C4-2B (cell line): ENCODE measurements around the gene ADM2.

ENCODE experiments used
- ZFX ChIP-seq: fragments of 450-650 bp; IDR thresholded peaks from 2 replicates; pipeline ENCODE4 v1.6.1; 2017
- TF ChIP-seq, protein P1 (sequence below): fragments of 450-650 bp; conservative IDR thresholded peaks from 2 replicates; pipeline ENCODE4 v1.5.1; 2017; ENCODE audit warnings: mild to moderate bottlenecking

DNA sequence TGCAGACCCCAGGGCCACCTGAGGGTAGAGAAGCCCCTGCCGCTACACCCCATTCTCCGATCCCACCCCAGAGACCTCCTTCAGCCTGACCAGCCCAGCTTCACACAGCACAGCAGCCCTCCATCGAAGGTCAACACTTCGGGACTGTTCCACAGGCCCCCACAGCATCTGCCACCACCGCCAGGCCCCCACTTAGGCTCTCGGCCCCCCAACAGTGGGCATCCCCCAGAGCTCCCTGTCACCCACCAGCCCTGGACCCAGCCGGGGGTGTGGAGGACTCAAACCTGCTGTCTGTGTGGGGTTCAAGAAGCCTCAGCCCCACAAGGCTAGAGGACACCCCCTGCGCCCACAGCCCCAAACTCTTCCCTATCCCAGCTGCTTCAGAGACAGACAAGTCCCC lies 12.7 kb upstream of the ADM2 start:
- TF ChIP-seq, protein P1, sequence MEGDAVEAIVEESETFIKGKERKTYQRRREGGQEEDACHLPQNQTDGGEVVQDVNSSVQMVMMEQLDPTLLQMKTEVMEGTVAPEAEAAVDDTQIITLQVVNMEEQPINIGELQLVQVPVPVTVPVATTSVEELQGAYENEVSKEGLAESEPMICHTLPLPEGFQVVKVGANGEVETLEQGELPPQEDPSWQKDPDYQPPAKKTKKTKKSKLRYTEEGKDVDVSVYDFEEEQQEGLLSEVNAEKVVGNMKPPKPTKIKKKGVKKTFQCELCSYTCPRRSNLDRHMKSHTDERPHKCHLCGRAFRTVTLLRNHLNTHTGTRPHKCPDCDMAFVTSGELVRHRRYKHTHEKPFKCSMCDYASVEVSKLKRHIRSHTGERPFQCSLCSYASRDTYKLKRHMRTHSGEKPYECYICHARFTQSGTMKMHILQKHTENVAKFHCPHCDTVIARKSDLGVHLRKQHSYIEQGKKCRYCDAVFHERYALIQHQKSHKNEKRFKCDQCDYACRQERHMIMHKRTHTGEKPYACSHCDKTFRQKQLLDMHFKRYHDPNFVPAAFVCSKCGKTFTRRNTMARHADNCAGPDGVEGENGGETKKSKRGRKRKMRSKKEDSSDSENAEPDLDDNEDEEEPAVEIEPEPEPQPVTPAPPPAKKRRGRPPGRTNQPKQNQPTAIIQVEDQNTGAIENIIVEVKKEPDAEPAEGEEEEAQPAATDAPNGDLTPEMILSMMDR: no peak
- no peak for TF ChIP-seq ZFX
